Adrenal gland (tissue), 12 donors: ENCODE data around the gene LRCH4. TPM values are rescaled to one million over a fixed set of nuclear protein-coding genes. Genes with fewer than 3 reads are reported as not detected.
"Not testable (repeated sequence)": the region's sequence is repeated elsewhere in the genome, so short reads cannot be mapped to it uniquely, and the experiment has no call there.

Source experiments
- DNase-seq, 7 donors: peaks; one replicate each; pipeline ENCODE4 v3.0.0-alpha.2; 2019 to 2020
- H3K27ac ChIP-seq, 5 donors: fragments of 200-600 bp; sonication (generic) in 4 of 5; 1 replicate in 3 of 5; 2 replicates in 2 of 5; pipeline versions ENCODE4 v1.5.1 to v1.8.0; 2016 to 2020; ENCODE audit warnings: mild to moderate bottlenecking in 1 of 5
- H3K27me3 ChIP-seq: fragments of 200-600 bp; 2 replicates; pipeline ENCODE4 v1.8.0; 2021
- H3K36me3 ChIP-seq, 2 donors: fragments of 200-600 bp; replicated peaks in 1 of 2; 1 replicate in 1 of 2; 2 replicates in 1 of 2; pipeline versions ENCODE4 v1.5.1 to v1.8.0; 2018 to 2022
- H3K4me1 ChIP-seq, 2 donors: fragments of 200-600 bp; replicated peaks in 1 of 2; 1 replicate in 1 of 2; 2 replicates in 1 of 2; pipeline versions ENCODE4 v1.5.1 to v1.8.0; 2018 to 2021
- H3K4me3 ChIP-seq, 4 donors: fragments of 200-600 bp; sonication (generic) in 3 of 4; one replicate each; pipeline ENCODE4 v1.5.1; 2016 to 2018
- H3K9me3 ChIP-seq, 3 donors: fragments of 200-600 bp; sonication (generic) in 1 of 3; replicated peaks in 1 of 3; 1 replicate in 2 of 3; 2 replicates in 1 of 3; pipeline versions ENCODE4 v1.5.1 to v1.8.0; 2016 to 2021
- CTCF ChIP-seq, 6 experiments: fragments of 450-650 bp in 4 of 6; fragments of 200-600 bp in 2 of 6; sonication (generic) in 1 of 6; IDR thresholded peaks; 1 replicate in 5 of 6; 2 replicates in 1 of 6; pipeline versions ENCODE4 v1.5.1 to v1.8.0; 2016 to 2021; ENCODE audit warnings: antibody characterized with exemption in 6 of 6, mild to moderate bottlenecking in 2 of 6, moderate library complexity in 1 of 6
- POLR2A ChIP-seq, 2 donors: fragments of 450-650 bp; IDR thresholded peaks; one replicate each; pipeline ENCODE4 v1.6.1; 2017; ENCODE audit warnings: antibody characterized with exemption in 2 of 2, mild to moderate bottlenecking in 2 of 2, moderate library complexity in 1 of 2
- WGBS, 4 donors: extraction: QIAGEN DNeasy Blood & Tissue Kit in 2 of 4; methylation state at CpG; one replicate each; pipeline versions ENCODE4 v1.1.5 to v1.1.7; 2013 to 2017; 5-methylcytosine and 5-hydroxymethylcytosine counted together
- intact Hi-C, 2 donors: fragments of 100-400 bp; cut with DNase I; formaldehyde crosslinking; loops; one replicate each; pipeline versions ENCODE4 v1.14.1 to v1.15.0; 2022 to 2023
- polyA plus RNA-seq, 3 donors: library from polyadenylated mRNA; stranded (reverse); fragments of 200-250 nt in 2 of 3; fragments of 350-450 nt in 1 of 3; fragmentation: Illumina TruSeq in 1 of 3; extraction: RNeasy Lipid Tissue Mini Kit (QIAGEN cat#74804) in 1 of 3; gene quantifications; one replicate each; pipeline ENCODE4 v1.2.3, GENCODE V29; 2013 to 2014
- total RNA-seq, 9 donors: library from RNA; depleted of rRNA in 4 of 9; stranded (reverse); fragments of >200 nt in 4 of 9; fragments of 120-200 nt in 1 of 9; fragmentation: NEBNext Ultra II Directional in 1 of 9; extraction: Animal tissue kit (Norgen Biotek cat#: 25700) in 1 of 9; gene quantifications; one replicate each; pipeline versions ENCODE4 v1.1.0 to v1.2.4, GENCODE V29; 2013 to 2023
- donor health status: healthy with polysubstance abuse.
- donor health status: Bipolar disorder and iron deficiency.
- donor health status: DM: yes; HTN: yes; CAD: no.
- donor health status: DM: no; HTN: no; CAD: no.
- donor health status: DM: no; HTN: no; CAD: no.
- donor health status: DM: yes; HTN: yes; CAD: no.

The LRCH4 gene
- total and polyA plus RNA-seq, 12 donors, result 10.4 to 235 (median 59.8) TPM

- Histone ChIP-seq H3K4me1 (peaks cover 80 to 91% of the 10 kb centered on the region in 2 donors), H3K27ac (peak overlapping the region; percentile 88 to 99 (median 93)), H3K4me3 (peak overlapping the region in 1 of 4 donors; percentile 30), H3K9me3 (no peaks in the 10 kb centered on the region), H3K36me3 (peaks cover 0 to 11% of the 10 kb centered on the region in 2 donors), H3K27me3 (no peaks in the 10 kb centered on the region)
- WGBS, 4 donors, result 0 to 14% (median 6%) methylated on average over 1 of the region's 1 CpG
- DNase-seq, result peak in 4 of 7 donors; percentile 43 to 61 (median 56)
- intact Hi-C loops, result loop anchor here in 1 of 2 donors (2.0 kb wide), 1 partner anchor 14 kb away; no protein-coding TSS in a partner anchor
- TF ChIP-seq POLR2A (IDR thresholded peaks at IDR 0.05) (peak in 1 of 2 donors; percentile 63), CTCF (IDR thresholded peaks at IDR 0.05) (no peak)
Observed at GRCh38 chr7:100544967-100545359, 41.0 kb downstream of the LRCH4 start.

GRCh38 chr7:100544386-100544785 lies 41.5 kb downstream of the LRCH4 start:
- WGBS, 4 donors, result 22 to 36% (median 30%) methylated on average over 5 of the region's 5 CpGs
- DNase-seq, result no peak
- Histone ChIP-seq H3K4me1 (peaks cover 82 to 91% of the 10 kb centered on the region in 2 donors), H3K27me3 (no peaks in the 10 kb centered on the region), H3K4me3 (peak overlapping the region in 1 of 4 donors; percentile 10), H3K27ac (peak overlapping the region; percentile 66 to 99 (median 93)), H3K36me3 (peaks cover 0 to 5% of the 10 kb centered on the region in 2 donors), H3K9me3 (no peaks in the 10 kb centered on the region)
- TF ChIP-seq CTCF (IDR thresholded peaks at IDR 0.05), result no peak
- no peak for TF ChIP-seq POLR2A (IDR thresholded peaks at IDR 0.05)
- intact Hi-C loops, result loop anchor here in 1 of 2 donors (2.0 kb wide), 1 partner anchor 14 kb away; no protein-coding TSS in a partner anchor

GRCh38 chr7:100543586-100543985 lies 42.3 kb downstream of the LRCH4 start:
- DNase-seq, result no peak
- H3K36me3 ChIP-seq, result no peaks in the 10 kb centered on the region
- WGBS, 4 donors, result 50 to 86% (median 67%) methylated on average over 1 of the region's 1 CpG
- no peaks in the 10 kb centered on the region for H3K9me3 ChIP-seq
- H3K27me3 ChIP-seq, result no peaks in the 10 kb centered on the region
- peaks cover 80 to 86% of the 10 kb centered on the region in 2 donors for H3K4me1 ChIP-seq
- intact Hi-C loops, result no loop called here
- H3K4me3 ChIP-seq, result no peak overlapping the region
- H3K27ac ChIP-seq, result peak overlapping the region in 4 of 5 donors; percentile 66 to 99 (median 94)
- TF ChIP-seq CTCF (IDR thresholded peaks at IDR 0.05) (no peak), POLR2A (IDR thresholded peaks at IDR 0.05) (no peak)

- Histone ChIP-seq H3K4me1 (peaks cover 57 to 69% of the 10 kb centered on the region in 2 donors), H3K27ac (peak overlapping the region in 2 of 5 donors; percentile 43 to 94), H3K4me3 (peak overlapping the region in 1 of 4 donors; percentile 96)
- intact Hi-C loops, H3K9me3 ChIP-seq, DNase-seq, H3K27me3 ChIP-seq, H3K36me3 ChIP-seq: not testable (repeated sequence)
- WGBS, 4 donors, result 75 to 82% (median 78%) methylated on average over 7 of the region's 7 CpGs
Observed at GRCh38 chr7:100541309-100541708, 44.6 kb downstream of the LRCH4 start.
